ENCODE results near the gene CMC2.

DNA sequence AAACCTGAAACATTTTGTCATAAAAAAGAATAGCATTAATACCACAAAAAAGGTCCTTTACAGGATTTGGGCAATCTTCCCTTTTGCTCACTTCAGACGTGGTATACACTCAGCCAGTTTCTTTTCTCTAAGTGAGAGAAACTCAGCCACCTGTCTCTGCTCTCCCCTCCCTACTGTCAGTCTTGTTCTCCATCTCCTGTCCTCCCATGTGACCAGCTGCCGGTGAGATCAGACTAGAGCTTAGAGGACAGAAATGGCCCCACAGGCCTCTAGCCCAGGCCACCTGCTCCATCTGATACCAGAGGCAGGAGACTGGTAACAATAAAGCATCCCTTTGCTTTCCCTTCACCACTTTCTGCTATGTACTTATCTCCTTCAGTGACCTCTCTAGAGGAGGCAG, 34.9 kb downstream of the CMC2 start:
- TF ChIP-seq, protein P1, sequence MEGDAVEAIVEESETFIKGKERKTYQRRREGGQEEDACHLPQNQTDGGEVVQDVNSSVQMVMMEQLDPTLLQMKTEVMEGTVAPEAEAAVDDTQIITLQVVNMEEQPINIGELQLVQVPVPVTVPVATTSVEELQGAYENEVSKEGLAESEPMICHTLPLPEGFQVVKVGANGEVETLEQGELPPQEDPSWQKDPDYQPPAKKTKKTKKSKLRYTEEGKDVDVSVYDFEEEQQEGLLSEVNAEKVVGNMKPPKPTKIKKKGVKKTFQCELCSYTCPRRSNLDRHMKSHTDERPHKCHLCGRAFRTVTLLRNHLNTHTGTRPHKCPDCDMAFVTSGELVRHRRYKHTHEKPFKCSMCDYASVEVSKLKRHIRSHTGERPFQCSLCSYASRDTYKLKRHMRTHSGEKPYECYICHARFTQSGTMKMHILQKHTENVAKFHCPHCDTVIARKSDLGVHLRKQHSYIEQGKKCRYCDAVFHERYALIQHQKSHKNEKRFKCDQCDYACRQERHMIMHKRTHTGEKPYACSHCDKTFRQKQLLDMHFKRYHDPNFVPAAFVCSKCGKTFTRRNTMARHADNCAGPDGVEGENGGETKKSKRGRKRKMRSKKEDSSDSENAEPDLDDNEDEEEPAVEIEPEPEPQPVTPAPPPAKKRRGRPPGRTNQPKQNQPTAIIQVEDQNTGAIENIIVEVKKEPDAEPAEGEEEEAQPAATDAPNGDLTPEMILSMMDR (IDR thresholded peaks at IDR 0.05 in 8 of 11, conservative IDR thresholded peaks at IDR 0.05 in 3 of 11), result no peak
- no peak for TF ChIP-seq POLR2A (IDR thresholded peaks at IDR 0.05)
- no peak for TF ChIP-seq POLR2AphosphoS5 (IDR thresholded peaks at IDR 0.05)

Data from spleen (tissue), 7 donors.